Chondrocyte (in vitro differentiated cells): ENCODE data around the gene BDKRB1. TPM values are rescaled to one million over a fixed set of nuclear protein-coding genes. Genes with fewer than 3 reads are reported as not detected.

Source experiments
- DNase-seq: peaks from one replicate; pipeline ENCODE4 v3.0.0; 2021; ENCODE audit warnings: mixed read lengths, low spot score
- H3K27ac Mint-ChIP-seq: one replicate; pipeline ENCODE4 v1.8.0; 2021; ENCODE audit warnings: mild to moderate bottlenecking, moderate library complexity, mixed read lengths; ENCODE audit not compliant: unreplicated experiment
- H3K27me3 Mint-ChIP-seq: 2 replicates; pipeline ENCODE4 v1.8.0; 2021; ENCODE audit warnings: low read depth, mixed read lengths
- H3K36me3 Mint-ChIP-seq: 2 replicates; pipeline ENCODE4 v1.8.0; 2021; ENCODE audit warnings: low read depth, mixed read lengths
- H3K4me1 Mint-ChIP-seq: 2 replicates; pipeline ENCODE4 v1.8.0; 2021; ENCODE audit warnings: low read depth, mild to moderate bottlenecking, mixed read lengths
- H3K4me3 Mint-ChIP-seq: one replicate; pipeline ENCODE4 v1.8.0; 2021; ENCODE audit warnings: mild to moderate bottlenecking, moderate library complexity, mixed read lengths; ENCODE audit not compliant: unreplicated experiment
- H3K9me3 Mint-ChIP-seq: 2 replicates; pipeline ENCODE4 v1.8.0; 2021; ENCODE audit warnings: low read depth, mixed read lengths
- CTCF ChIP-seq: fragments of 200-600 bp; sonication (generic); IDR thresholded peaks from 2 replicates; pipeline ENCODE4 v1.5.0; 2021; ENCODE audit warnings: antibody characterized with exemption, mild to moderate bottlenecking, moderate library complexity
- total RNA-seq: library from RNA; stranded (reverse); gene quantifications from 3 replicates; pipeline ENCODE4 v1.2.1, GENCODE V29; 2021

The BDKRB1 gene
- total RNA-seq, 1 donor from 2014 or later = not detected

DNA sequence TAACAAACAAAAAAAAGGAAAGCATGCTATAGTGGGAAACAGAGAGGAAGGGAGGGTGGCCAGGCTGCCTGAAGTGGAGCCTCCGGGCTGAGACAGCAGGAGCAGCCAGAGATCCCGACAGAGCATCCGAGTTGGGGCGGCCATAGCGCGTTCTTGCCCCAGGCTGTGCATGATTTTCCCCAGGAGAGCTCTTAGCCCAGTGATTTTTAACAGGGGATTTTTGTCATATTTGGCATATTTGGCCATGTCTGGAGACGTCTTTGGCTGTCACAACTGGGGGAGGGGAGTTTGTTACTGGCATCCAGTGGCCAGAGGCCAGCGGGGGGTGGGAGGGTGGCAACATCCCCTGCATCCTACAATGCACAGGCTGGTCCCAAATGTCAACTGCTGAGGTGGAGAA, 23.6 kb downstream of the BDKRB1 start:
- DNase-seq = no peak
- peaks cover 20% of the 10 kb centered on the region for H3K4me1 Mint-ChIP-seq
- TF ChIP-seq CTCF = no peak

GRCh38 chr14:96280104-96280503, 24.1 kb downstream of the BDKRB1 start:
- no peak for TF ChIP-seq CTCF
- peaks cover 3% of the 10 kb centered on the region for H3K9me3 Mint-ChIP-seq
- H3K27ac Mint-ChIP-seq = no peak overlapping the region
- H3K4me3 Mint-ChIP-seq = no peak overlapping the region
- H3K27me3 Mint-ChIP-seq = no peaks in the 10 kb centered on the region
- no peak for DNase-seq
- H3K36me3 Mint-ChIP-seq = peaks cover 9% of the 10 kb centered on the region
- H3K4me1 Mint-ChIP-seq = peaks cover 20% of the 10 kb centered on the region

More for the DNA sequence above, 23.6 kb downstream of the BDKRB1 start:
- Mint-ChIP-seq H3K27ac (no peak overlapping the region), H3K9me3 (peaks cover 3% of the 10 kb centered on the region), H3K36me3 (peaks cover 9% of the 10 kb centered on the region), H3K4me3 (no peak overlapping the region), H3K27me3 (no peaks in the 10 kb centered on the region)

- peak; percentile 42 for TF ChIP-seq CTCF
- H3K4me1 Mint-ChIP-seq = peaks cover 15% of the 10 kb centered on the region
- peaks cover 12% of the 10 kb centered on the region for H3K36me3 Mint-ChIP-seq
- DNase-seq = no peak
- H3K27ac Mint-ChIP-seq = no peak overlapping the region
- H3K27me3 Mint-ChIP-seq = no peaks in the 10 kb centered on the region
- peaks cover 3% of the 10 kb centered on the region for H3K9me3 Mint-ChIP-seq
- no peak overlapping the region for H3K4me3 Mint-ChIP-seq
Measured at GRCh38 chr14:96281486-96281885, 25.5 kb downstream of the BDKRB1 start.

DNA sequence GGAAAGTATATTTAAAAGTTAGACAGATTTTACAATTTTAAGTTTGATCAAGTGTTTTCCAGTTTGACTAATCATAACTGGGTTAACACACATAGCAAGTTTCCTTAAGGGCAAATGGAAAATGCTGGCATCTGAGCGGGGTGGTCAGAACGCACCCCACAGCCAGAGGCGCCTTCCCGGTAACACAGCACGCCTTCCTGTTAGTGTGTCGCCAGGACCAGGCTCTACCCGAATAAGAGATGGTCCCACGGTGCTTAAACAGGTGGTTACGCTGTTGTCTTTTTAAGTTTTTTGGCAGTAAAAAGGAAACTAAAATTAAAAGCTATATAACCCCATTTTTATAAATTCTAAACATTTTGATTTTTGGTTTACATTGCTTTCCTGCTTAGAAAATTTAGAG, 28.0 kb downstream of the BDKRB1 start:
- no peak overlapping the region for H3K27ac Mint-ChIP-seq
- H3K4me1 Mint-ChIP-seq = peaks cover 17% of the 10 kb centered on the region
- H3K4me3 Mint-ChIP-seq = no peak overlapping the region
- no peaks in the 10 kb centered on the region for H3K27me3 Mint-ChIP-seq
- peaks cover 16% of the 10 kb centered on the region for H3K36me3 Mint-ChIP-seq
- TF ChIP-seq CTCF = no peak
- DNase-seq = no peak
- H3K9me3 Mint-ChIP-seq = no peaks in the 10 kb centered on the region

GRCh38 chr14:96284430-96284829, 28.4 kb downstream of the BDKRB1 start:
- no peak overlapping the region for H3K4me3 Mint-ChIP-seq
- H3K27ac Mint-ChIP-seq = no peak overlapping the region
- no peak for DNase-seq
- TF ChIP-seq CTCF = no peak
- no peaks in the 10 kb centered on the region for H3K9me3 Mint-ChIP-seq
- peaks cover 17% of the 10 kb centered on the region for H3K36me3 Mint-ChIP-seq
- H3K27me3 Mint-ChIP-seq = no peaks in the 10 kb centered on the region
- peaks cover 14% of the 10 kb centered on the region for H3K4me1 Mint-ChIP-seq
